Measurements from ENCODE around the gene TMEM269.

DNA sequence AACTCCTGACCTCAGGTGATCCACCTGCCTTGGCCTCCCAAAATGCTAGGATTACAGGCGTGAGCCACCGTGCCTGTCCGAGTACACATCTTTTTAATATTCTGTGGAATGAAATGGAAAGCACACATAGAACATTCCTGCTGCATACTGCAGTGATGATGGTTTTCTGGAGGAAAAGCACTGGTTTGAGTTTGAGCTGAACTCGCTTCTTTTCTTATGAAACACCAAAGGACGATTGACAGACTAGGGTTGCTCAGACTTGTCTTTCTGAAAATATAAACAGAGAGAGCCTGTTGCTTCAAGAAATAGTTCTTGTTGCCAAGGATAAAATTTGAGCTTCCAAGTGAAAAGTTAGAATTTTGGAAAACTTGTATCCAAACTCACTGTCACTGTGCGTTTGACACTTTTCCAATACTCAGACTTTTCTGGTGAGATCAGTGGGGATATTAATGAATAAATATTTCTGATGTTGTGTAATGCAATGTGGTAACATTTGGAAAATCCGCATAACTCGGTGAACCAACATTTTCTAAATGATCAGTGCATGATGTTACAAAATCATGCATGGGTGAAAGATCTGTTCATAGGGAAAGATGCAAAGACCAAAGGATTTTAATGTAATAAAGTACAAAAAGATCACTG, 17.2 kb downstream of the TMEM269 start:
- TF ChIP-seq, protein P1, sequence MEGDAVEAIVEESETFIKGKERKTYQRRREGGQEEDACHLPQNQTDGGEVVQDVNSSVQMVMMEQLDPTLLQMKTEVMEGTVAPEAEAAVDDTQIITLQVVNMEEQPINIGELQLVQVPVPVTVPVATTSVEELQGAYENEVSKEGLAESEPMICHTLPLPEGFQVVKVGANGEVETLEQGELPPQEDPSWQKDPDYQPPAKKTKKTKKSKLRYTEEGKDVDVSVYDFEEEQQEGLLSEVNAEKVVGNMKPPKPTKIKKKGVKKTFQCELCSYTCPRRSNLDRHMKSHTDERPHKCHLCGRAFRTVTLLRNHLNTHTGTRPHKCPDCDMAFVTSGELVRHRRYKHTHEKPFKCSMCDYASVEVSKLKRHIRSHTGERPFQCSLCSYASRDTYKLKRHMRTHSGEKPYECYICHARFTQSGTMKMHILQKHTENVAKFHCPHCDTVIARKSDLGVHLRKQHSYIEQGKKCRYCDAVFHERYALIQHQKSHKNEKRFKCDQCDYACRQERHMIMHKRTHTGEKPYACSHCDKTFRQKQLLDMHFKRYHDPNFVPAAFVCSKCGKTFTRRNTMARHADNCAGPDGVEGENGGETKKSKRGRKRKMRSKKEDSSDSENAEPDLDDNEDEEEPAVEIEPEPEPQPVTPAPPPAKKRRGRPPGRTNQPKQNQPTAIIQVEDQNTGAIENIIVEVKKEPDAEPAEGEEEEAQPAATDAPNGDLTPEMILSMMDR (conservative IDR thresholded peaks at IDR 0.05; ENCODE audit: low read depth, low read length), result no peak
- no peak for TF ChIP-seq EZH2 (IDR thresholded peaks at IDR 0.05; ENCODE audit: borderline replicate concordance, low read depth, low read length, poor library complexity, severe bottlenecking)

Data from A673 (cell line).